NB4 (cell line): ENCODE measurements around the gene RELT.

Experiments used
- POLR2A ChIP-seq: IDR thresholded peaks from 2 replicates; pipeline ENCODE4 v1.6.1; 2011; ENCODE audit warnings: mild to moderate bottlenecking; ENCODE audit not compliant: insufficient read length; ENCODE audit errors: extremely low read depth
- TF ChIP-seq, protein P1 (sequence below): IDR thresholded peaks from one replicate; pipeline ENCODE4 v1.5.1; 2012; ENCODE audit warnings: low read depth, low read length

DNA sequence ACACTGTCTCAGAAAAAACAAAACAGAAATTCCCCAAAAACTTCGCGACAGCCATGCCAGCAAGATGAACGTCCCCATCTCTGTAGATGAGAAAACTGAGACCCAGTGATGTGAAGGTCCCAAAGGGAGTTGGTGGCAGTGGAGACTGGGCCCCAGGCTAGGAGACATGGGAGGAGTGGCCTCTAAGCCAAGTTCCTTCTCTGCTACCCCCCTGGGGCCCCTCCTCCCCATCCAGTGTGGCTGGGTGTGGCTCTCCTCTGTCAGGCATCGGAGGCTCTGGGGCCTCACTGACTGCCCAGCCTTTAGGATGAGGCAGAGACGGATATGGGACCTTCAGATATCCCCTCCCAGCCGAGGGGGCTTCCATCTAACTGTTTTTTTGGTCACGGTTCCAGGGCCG is 9.8 kb downstream of the RELT start:
- no peak for TF ChIP-seq POLR2A
- TF ChIP-seq, protein P1, sequence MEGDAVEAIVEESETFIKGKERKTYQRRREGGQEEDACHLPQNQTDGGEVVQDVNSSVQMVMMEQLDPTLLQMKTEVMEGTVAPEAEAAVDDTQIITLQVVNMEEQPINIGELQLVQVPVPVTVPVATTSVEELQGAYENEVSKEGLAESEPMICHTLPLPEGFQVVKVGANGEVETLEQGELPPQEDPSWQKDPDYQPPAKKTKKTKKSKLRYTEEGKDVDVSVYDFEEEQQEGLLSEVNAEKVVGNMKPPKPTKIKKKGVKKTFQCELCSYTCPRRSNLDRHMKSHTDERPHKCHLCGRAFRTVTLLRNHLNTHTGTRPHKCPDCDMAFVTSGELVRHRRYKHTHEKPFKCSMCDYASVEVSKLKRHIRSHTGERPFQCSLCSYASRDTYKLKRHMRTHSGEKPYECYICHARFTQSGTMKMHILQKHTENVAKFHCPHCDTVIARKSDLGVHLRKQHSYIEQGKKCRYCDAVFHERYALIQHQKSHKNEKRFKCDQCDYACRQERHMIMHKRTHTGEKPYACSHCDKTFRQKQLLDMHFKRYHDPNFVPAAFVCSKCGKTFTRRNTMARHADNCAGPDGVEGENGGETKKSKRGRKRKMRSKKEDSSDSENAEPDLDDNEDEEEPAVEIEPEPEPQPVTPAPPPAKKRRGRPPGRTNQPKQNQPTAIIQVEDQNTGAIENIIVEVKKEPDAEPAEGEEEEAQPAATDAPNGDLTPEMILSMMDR = no peak
